NCI-H2081 (cell line): ENCODE data around the gene FBXL16.
"Not testable (repeated sequence)": the region's sequence is repeated elsewhere in the genome, so short reads cannot be mapped to it uniquely, and the experiment has no call there.

Source experiments
- DNase-seq, 2 experiments: peaks; one replicate each; lab custom pipeline; 2025; lab: John Stamatoyannopoulos, UW

FBXL16 gene

GRCh38 chr16:709566-710499 is 4.2 kb upstream of the FBXL16 start:
- peak; percentile 74 to 81 for DNase-seq

DNA sequence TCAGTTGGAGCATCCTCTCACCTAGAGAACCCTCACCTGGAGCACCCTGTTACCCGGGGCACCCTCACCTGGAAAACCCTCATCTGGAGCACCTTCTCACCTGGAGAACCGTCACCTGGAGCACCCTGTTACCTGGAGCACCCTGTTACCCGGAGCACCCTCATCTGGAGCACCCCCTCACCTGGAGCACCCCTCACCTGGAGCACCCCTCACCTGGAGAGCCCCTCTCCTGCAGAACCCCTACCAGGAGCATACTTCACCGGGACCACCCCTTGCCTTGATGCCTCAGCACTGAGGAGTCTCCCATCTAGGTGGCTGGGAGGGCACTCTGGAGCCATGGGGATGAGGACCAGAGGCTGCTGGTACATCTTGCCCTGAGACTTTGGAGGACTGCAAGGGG is 3.4 kb upstream of the FBXL16 start:
- no peak for DNase-seq

DNA sequence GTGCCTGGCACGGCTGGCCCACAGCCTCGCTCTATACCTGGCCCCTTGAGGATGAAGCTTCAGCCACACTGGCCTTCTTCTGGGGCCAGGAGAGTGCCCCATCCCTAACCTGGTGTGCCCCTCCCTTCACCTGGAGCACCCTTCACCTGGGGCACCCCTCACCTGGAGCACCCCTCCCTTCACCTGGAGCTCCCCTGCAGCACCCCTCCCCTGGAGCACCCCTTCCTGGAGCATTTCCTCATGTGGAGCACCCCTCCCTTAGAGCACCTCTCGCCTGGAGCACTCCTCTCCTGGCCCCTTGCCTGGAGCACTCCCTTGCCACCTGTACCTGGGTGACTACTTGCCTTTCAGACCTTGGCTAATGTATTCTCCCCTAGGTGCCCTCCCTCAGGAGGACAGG is 2.4 kb upstream of the FBXL16 start:
- DNase-seq, result no peak

- DNase-seq, result no peak
Observed at GRCh38 chr16:707062-707538, 1.5 kb upstream of the FBXL16 start.

DNA sequence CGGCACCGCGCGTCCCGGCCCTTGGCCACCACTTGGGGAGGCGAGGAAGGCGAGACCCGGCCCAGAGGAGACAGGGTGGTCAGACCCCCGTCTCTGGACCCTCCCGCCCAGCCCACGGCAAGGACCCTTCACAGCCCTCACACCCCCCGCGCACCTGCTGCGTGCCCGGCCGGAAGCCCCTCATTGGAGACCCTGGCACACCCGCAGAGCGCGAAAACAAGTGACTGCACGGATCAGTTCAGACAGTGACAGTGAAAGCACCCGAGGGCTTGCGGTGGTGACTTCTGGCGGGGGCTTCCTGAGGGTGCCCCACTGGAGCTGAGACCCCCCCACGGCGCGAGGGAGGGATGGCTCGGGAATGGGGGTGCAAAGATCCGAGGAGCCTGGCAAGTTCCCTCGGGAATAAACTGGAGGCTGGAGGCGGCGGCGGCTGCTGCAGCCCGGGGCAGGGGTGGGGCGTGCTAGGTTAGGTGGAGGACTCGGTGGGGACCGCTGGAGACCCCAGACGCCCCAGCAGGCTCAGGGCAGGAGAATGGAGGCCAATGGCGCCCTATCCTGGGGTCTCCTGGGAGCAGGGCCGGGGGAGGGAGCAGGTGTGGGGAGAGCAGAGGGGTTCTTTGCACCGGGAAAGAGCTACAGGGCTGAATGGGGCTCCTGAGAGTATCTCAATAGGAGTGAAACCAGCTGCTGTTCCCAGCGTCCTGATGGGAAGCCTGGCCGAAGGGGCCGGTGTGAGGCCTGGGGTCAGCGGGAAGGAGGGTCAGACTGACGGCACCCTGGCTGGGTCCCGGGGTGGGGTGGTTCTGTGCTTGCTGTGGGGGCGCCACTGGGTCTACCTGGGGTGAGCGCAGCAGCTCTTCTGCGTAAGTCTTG is 824 bp upstream of the FBXL16 start:
- DNase-seq, result no peak

- DNase-seq, result no peak
Observed at GRCh38 chr16:704552-705380, 835 bp downstream of the FBXL16 start.

- DNase-seq, result no peak
Observed at GRCh38 chr16:704047-704446, 1.6 kb downstream of the FBXL16 start.

DNA sequence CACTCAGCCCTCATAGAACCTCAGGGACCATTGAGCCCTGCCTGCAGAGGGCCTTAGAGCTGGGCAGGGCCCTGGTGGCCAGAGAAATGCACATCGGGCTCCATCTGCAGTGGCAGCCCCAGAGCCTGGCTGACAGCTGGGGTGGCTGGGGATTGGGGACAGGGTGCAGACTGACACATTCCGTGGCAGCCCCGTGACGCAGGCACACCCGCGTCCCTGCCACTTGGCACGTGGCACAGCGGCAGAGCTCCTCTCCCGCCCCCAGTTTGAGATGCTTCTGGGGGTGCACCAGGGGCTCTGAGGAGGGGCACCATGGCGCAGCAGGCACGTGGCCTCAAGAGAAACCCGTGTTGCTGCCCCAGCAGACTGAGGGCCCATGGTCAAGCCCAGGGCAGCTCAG is 2.2 kb downstream of the FBXL16 start:
- DNase-seq, result no peak

- DNase-seq, result no peak
Observed at GRCh38 chr16:702341-702740, 3.3 kb downstream of the FBXL16 start.

- DNase-seq, result no peak
Observed at GRCh38 chr16:700684-701584, 4.7 kb downstream of the FBXL16 start.

DNA sequence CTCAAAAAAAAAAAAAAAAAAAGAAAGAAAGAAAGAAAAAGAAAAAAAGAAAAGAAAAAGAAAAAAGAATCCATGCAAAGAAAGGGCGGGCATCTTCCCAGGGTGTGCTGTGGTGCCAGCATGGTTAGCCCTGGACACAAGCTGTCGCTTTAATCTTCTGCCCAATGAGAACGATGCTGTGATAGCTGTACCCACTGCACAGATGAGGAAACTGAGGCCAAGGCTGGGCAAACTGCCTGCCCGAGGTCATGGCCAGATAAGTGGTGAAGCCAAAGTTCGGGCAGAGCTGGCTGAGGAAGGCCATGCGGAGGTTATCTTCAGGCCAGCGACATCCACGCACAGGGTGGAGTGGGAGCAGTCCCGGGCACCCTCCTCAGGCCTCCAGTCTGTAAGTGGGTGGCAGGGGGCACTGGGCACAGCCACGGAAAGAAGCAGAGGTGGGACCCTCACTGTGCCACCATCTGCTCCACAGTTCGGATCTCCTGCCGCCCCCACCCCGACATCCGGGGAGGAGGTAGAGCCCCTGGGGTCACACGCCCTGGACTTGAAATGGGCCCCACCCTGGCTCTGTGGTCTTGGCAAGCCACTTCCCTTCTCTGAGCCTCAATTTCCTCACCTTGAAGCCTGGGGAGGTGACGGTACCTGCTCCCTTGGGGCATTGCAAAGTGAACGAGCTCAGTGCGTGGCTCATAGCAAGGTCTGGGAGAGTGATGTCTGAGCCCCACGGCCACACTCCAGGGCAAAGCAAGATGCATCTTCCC is 6.5 kb downstream of the FBXL16 start:
- DNase-seq, result no peak

GRCh38 chr16:695355-696089 is 10.1 kb downstream of the FBXL16 start:
- peak; percentile 83 to 93 for DNase-seq

GRCh38 chr16:694863-695354 is 10.7 kb downstream of the FBXL16 start:
- DNase-seq, result no peak

- peak; percentile 33 to 55 for DNase-seq
Observed at GRCh38 chr16:694187-694862, 11.3 kb downstream of the FBXL16 start.

DNA sequence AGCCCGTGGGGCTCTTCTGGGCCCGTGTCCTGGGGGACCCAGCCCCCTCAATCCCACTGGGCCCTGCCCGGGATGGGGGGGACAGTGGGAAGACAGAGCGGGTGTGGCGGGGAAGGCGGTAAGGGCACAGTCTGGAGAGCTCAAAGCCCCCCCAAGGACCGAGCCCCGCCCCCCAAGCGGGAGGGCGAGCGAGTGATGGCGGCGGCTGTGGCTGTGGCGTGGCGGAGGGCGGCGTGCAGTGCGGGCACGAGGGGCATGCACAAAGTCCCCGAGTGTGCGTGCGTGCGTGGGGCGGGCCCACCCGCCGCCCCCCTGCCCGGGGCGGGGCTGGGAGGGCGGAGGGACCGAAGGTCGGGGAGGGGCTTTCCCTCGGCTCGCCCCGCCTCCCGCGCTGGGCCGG is 11.8 kb downstream of the FBXL16 start:
- DNase-seq, result no peak

GRCh38 chr16:693364-693763 is 12.2 kb downstream of the FBXL16 start:
- DNase-seq, result no peak

GRCh38 chr16:692356-693108 is 13.1 kb downstream of the FBXL16 start:
- DNase-seq, result no peak

- not testable (repeated sequence) for DNase-seq
Observed at GRCh38 chr16:691242-691641, 14.4 kb downstream of the FBXL16 start.
